GM18511 (cell line): Measurements from ENCODE around the gene ZXDC.

ENCODE experiments used
- ATAC-seq: cut with Tn5 transposase; IDR thresholded peaks from one replicate; pipeline ENCODE4 v1.9.1; 2021; ENCODE audit warnings: mild to moderate bottlenecking, moderate library complexity; ENCODE audit not compliant: unreplicated experiment

ZXDC gene

DNA sequence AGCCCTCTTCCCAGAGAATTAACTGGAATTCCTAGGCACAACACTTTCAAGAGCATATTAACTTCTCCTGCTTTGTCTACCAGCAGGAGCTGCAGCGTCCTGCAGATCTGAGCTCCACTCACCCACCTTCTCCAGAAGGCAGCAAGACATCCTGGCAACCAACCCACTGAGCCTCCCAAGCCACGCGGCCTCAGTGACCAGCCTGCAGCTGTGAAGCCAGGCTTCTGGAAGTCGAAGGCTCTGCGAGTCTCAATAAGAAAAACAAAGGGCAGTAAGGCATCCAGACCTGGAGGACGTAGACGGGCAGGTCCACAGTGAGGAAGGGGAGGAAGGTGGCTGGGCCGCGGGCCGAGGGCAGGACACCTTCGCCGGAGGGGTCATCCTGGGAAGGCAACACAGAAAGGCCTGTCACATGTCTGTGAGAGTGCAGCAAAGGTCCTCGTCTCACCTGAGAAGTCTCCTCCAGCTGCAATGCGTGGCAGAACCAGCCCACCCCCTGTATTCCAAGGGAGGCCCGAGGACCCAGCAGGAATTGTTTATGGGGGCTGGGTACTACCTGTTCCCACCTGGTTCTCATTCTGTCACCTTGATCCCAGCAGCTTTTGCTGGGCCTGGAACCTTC is 36.2 kb downstream of the ZXDC start:
- no peak for ATAC-seq

DNA sequence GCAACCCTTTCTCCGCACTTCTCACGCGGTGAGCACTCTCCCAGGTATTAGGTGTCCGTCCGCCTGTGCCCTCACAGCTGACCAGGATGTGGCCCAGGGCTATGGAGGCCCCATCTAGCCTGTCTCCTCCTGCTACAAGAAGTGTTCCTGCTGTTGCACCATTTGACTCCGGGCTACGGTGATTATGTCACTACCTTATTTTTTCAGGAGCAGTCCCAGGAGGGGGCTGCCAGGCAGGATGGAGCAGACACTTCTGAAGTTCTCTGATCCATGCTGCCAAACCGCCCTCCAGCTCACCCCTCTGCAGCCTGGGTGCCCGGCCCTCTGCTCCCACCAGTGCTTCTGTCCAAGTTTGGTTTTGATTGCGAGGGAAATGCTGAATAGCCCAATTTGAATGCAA is 36.9 kb downstream of the ZXDC start:
- ATAC-seq: no peak

DNA sequence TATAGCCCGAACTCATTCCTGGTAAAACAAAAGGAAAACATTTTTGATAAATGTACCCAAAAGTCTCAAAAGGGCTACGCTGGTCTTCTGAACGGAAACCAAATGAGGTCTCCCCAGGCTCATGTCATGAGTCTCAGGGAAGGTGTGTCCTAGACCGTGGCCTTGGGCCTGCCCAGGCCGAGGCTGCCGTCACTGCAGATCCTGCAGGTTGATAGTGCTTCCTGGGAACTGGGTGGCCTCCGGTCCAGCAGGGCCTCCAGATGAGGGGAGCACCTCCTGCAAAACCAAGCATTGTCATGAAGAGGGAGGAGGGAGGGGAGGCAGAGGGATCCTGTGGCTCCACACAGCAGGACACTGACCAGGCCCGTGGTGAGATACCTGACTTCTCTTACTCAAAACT is 37.5 kb downstream of the ZXDC start:
- ATAC-seq: no peak

- ATAC-seq: no peak
These were observed 38.6 kb downstream of the ZXDC start for GRCh38 chr3:126436826-126437717.

- no peak for ATAC-seq
These were observed 40.0 kb downstream of the ZXDC start for GRCh38 chr3:126435456-126436315.

DNA sequence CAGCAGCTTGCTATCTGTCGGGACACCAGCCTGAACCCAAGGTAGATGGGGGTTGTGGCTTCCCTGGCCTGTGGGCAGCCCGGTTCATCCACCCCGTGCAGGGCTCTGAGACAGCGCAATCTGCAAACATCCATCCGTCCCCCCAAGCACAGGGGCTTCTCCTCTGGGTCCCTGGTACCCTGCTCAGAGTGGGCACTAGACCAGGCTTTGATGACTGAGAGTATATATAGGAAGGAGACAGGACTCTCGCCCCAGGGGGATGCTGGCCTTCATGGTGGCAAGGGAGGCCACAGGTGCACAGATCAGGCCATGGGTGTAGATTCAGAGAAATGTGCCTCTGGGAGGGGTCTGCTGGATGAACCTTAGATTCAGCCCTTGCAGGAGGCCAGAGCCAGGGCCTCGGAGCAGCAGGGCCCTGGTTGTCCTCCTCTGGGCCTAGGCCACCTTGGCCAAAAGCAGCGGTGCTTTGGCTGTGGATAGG is 40.7 kb downstream of the ZXDC start:
- no peak for ATAC-seq

DNA sequence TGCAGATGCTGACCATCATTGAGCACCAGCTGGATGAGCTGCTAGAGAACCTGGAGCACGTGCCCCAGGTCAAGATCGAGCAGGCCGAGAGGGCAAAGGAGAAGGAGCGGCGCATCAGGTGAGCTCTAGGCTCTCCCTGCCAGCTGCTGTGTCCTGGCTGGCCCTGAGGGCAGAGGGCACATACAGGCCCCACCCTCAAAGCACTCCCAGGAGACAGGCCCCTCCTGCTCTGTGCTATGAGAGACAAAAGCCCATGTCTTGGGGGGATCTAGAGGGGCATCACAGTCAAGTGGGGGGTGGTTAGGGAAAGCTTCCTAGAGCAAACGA is 41.5 kb downstream of the ZXDC start:
- ATAC-seq: no peak

GRCh38 chr3:126433496-126434263 is 42.0 kb downstream of the ZXDC start:
- ATAC-seq: no peak

- ATAC-seq: no peak
These were observed 42.6 kb downstream of the ZXDC start for GRCh38 chr3:126433105-126433430.

- no peak for ATAC-seq
These were observed 43.2 kb downstream of the ZXDC start for GRCh38 chr3:126432361-126433104.

GRCh38 chr3:126431103-126431534 is 44.6 kb downstream of the ZXDC start:
- peak; percentile 85 for ATAC-seq

DNA sequence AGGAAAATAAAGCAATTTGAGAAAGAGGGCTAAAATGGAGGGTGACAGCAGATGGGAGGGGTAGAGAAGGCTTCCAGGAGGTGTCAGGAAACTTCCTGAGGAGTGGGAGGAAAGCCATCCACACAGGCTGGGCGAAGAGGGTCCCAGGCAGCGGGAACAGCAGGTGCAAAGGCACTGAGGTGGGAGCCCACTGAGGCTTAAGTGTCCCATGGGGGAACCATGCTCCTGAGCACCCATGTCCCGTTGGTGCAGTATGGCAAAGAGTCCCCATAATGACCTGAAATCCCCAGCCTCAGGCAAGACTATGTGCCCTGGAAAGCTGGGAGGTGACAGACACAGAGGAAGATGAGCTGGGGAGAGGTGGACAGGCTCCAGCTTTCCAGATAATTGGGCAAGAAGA is 50.9 kb downstream of the ZXDC start:
- ATAC-seq: no peak

DNA sequence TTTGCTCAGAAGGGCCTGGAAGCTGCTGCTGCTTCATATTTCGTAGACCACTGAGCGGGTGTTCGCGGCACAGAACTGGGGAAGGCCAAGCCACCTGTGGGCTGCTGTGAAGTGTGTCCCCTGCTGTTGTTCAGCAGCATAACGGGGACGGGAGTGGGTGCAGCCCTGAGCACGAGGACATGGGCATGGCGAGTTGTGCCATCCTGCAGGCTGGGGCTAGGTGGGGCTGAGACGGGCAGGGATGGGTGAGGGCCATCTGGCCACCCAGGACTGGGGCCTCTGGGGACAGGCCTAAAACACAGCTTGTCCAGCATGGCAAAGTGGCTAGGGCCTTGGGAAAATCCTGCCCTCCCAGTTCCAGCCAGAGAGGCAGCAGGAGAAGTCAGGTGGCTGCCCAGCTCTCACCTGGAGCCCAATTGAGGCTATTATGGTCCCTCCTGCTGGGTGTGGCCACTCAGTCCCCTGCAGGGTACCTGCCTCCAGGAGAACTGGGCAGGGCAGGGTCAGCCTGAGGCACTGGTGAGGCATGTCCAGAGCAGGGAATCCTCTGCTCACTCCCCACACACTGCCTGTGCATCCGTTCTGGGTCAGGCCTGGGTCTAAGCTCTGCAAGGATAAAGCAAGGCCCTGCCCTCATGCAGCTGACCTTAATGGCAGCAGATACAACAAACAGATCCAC is 51.5 kb downstream of the ZXDC start:
- ATAC-seq: no peak

DNA sequence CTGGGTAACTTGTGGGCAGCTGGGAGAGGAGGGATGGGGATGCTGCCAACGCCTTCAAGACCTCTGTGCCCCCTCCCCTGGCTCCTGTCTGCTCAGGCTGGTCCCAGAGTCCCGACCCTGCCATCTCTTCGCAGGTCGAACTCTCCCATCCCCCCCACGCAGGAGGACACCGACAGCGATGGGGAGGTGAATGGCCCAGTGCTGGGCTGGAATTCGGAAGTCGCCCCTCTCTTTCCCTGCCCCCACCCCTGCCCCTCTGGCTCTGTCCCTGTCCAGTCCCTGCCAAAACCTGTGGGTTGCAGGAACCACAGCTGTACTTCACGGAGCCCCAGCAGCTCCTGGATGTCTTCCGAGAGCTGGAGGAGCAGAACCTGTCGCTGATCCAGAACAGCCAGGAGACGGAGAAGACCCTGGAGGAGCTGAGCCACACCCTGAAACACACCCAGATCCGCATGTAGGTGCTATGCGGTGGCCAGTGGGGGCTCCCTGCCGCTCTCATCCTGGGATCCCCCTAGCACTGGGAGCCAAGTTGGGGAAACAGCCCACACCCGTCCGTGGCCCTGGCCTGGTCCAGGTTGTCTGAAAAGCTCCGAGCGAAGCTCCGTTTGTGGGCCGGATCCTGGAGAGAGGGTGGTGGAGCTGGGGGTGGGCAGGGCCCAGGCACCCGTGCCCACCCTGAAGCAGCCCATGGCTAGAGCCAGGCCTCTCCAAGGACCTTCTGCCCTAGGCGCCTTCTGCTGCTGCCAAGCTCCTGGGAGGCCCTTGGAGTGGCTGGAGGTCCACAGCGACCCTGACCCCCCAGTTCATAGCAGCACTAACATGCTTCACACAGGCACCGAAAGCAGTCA is 52.3 kb downstream of the ZXDC start:
- no peak for ATAC-seq

- ATAC-seq: no peak
These were observed 53.1 kb downstream of the ZXDC start for GRCh38 chr3:126422571-126423091.

DNA sequence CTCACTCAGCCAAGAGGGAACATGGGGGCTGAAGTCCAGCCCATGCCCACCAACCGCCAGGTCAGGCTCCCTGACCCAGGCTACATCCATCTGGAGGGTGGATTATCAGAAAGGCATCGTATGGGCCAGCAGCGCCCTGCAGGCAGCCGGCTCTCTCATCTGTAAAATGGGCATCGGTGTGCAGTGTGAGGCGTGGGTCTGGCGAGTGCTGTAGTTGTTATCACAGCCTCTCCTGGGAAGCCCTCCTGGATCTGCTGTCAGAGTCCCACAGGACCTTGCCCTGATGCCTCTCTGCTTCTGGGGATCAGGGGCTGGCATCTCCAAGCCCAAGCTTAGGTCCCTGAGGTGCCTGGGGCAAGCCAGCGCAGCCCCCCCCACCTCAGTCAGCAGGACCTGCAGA is 53.6 kb downstream of the ZXDC start:
- ATAC-seq: no peak

DNA sequence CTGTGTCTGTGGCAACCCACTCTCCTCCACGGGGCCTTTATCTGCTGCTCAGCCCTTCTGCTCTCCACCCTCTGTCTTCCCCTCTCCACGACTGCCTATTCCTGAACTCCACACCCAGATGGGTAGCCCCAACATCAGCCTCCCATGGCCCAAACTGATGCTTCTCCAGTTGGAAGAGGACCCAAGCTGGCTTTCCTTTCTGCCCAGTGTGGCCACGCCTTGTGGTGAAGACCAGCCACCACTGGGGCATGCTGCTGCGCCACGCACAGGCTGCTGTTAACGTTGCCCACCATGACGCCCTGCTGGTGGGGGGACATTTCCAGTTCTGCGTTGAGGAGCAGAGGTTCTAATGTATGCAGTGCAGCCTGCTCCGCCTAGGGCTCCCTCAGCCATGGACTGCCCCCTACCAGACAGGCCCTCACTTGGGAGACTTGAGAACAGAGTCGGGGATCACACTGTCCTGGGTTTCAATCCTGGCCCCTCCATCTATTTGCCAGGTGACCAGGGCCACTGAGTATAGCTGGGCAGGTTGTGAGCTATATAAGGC is 54.0 kb downstream of the ZXDC start:
- no peak for ATAC-seq
